ENCODE data around the gene PHYHD1.

The PHYHD1 gene

DNA sequence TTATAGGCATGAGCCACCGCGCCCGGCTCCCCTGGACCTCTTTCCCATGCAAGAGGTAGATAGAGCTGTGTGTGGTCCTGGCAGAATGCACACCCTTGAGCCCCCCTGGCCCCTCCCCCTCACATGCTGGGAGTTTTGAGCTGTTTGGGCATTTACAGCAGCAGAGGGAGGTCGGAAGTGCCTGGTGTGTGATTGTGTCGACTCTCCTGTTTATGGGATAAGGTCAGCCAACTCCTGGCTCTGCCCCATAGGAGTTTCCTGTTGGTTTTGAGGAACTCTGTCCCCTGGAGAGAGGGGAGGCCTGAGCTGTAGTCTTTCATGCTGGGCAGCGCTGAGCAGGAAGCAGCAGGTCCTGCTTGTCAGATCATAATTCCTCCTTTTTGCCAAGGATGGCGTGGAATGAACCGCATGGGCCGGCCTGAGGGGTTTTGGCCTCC is 32.9 kb upstream of the PHYHD1 start:
- Histone ChIP-seq H3K4me1 (ENCODE audit: control insufficient read depth, insufficient read depth, low read length) (peaks cover 62% of the 10 kb centered on the region), H3K36me3 (ENCODE audit: control insufficient read depth in 2 of 2, insufficient read depth in 2 of 2, low read length in 2 of 2) (peaks cover 21 to 22% of the 10 kb centered on the region in 2 donors), H3K4me3 (ENCODE audit: low read length in 2 of 2) (no peak overlapping the region), H3K27ac (ENCODE audit: low read length) (no peak overlapping the region), H3K9ac (ENCODE audit: low read length in 2 of 2) (peak overlapping the region in 1 of 2 donors; percentile 5), H3K27me3 (ENCODE audit: control insufficient read depth in 1 of 2, insufficient read depth in 2 of 2, low read length in 2 of 2) (no peaks in the 10 kb centered on the region), H3K9me3 (ENCODE audit: control insufficient read depth in 2 of 2, low read length in 2 of 2) (no peaks in the 10 kb centered on the region)

DNA sequence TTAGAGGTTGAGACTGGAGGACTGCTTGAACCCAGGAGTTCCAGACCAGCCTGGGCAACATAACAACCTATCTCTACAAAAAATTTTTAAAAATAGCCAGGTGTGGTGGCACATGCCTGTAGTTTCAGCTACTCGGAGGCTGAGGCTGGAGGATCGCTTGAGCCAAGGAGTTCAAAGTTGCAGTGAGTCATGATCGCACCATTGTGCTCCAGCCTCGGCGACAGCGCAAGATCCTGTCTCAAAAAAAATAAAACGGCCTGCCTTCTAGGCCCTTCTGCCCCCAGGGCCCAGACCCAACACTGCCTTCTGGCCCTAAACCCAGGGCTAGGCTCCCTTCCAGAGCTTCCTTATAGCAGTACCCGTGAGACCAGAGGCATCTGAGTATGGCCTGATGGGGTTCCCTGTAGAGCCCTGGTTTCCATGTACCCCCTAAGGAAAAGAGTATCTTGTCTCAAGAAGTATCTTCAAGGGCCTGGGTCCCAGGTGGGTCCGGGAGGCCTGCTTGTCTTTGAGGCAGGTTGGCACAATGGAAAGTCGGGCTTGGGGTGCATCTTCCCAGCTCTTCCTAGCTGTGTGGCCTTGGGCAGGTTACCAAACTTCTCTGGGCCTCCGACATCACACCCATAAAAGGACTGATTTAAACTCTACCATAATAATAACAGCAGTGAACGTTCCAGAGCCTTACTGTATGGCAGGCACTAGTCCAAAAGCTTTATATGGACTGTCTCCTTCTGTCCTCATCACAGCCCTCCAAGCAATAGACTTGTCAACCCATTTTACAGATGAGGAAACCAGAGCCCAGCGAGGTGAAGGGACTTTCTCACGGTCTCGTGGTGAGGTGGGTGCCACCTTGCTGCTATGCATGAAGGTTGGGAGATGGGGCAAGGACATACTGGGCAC is 29.2 kb upstream of the PHYHD1 start:
- Histone ChIP-seq H3K9ac (ENCODE audit: low read length in 2 of 2) (peak overlapping the region in 1 of 2 donors; percentile 47), H3K4me1 (ENCODE audit: control insufficient read depth, insufficient read depth, low read length) (peaks cover 36% of the 10 kb centered on the region), H3K9me3 (ENCODE audit: control insufficient read depth in 2 of 2, low read length in 2 of 2) (no peaks in the 10 kb centered on the region), H3K36me3 (ENCODE audit: control insufficient read depth in 2 of 2, insufficient read depth in 2 of 2, low read length in 2 of 2) (peaks cover 15 to 20% of the 10 kb centered on the region in 2 donors), H3K27ac (ENCODE audit: low read length) (peak overlapping the region; percentile 75), H3K27me3 (ENCODE audit: control insufficient read depth in 1 of 2, insufficient read depth in 2 of 2, low read length in 2 of 2) (no peaks in the 10 kb centered on the region), H3K4me3 (ENCODE audit: low read length in 2 of 2) (peak overlapping the region in 1 of 2 donors; percentile 59)

DNA sequence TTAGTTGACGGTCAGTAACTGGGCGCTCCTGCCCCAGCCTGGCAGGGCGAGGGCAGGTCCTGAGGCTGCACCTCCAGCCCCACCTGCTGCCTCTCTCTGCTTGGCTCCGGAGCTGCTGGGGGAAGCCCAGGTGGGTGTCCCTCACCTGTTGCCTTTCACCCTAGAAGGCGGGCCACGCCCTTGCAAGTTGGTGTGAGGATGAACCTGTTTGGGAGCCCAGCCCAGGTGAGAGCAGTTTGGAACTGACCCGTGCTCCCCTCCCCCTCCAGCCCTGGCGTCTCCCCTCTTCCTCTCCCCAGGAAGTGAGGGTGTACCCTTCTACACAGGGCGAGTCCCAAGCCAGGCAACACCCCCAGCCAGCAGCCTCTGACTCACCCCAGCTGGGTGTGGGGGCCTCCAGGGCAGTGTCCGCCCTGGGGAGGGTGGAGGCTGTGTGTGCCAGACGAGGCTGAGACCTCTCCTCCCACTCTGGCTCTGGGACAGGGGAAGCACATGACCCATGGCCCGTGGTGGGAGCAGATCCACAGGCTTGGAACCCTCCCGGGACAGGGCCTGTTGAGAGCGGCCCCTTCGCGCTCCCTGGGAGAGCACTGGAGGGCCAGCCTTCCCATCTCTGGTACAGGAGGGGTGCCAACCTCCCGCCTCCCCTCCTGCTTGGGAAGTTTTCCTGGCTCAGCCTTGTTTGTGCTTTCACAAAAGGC is 28.4 kb upstream of the PHYHD1 start:
- H3K9me3 ChIP-seq (ENCODE audit: control insufficient read depth in 2 of 2, low read length in 2 of 2) = no peaks in the 10 kb centered on the region
- peak overlapping the region; percentile 29 to 59 for H3K4me3 ChIP-seq (ENCODE audit: low read length in 2 of 2)
- peak overlapping the region; percentile 37 to 58 for H3K9ac ChIP-seq (ENCODE audit: low read length in 2 of 2)
- no peaks in the 10 kb centered on the region for H3K27me3 ChIP-seq (ENCODE audit: control insufficient read depth in 1 of 2, insufficient read depth in 2 of 2, low read length in 2 of 2)
- H3K36me3 ChIP-seq (ENCODE audit: control insufficient read depth in 2 of 2, insufficient read depth in 2 of 2, low read length in 2 of 2) = peaks cover 15 to 17% of the 10 kb centered on the region in 2 donors
- H3K27ac ChIP-seq (ENCODE audit: low read length) = peak overlapping the region; percentile 75
- H3K4me1 ChIP-seq (ENCODE audit: control insufficient read depth, insufficient read depth, low read length) = peaks cover 36% of the 10 kb centered on the region

DNA sequence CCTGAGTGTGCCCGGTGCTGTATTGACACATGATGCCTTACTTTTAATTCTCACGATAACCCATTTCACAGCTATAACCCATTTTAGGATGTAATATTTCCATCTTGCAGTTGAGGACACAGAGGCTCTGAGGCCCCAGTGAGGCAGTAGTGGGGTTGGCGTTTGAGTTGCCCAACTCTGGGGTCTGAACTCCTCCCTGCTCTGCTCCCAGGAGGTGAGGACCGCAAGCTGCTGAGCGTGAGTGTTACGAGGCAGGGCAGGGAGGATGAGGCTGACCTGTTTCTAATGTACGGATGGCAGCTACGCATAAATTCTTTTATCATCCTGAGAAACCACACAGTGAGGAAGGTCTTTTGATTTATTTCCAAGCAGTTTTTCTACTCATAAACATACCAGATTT is 27.4 kb upstream of the PHYHD1 start:
- H3K27ac ChIP-seq (ENCODE audit: low read length) = peak overlapping the region; percentile 75
- peak overlapping the region in 1 of 2 donors; percentile 37 for H3K9ac ChIP-seq (ENCODE audit: low read length in 2 of 2)
- no peaks in the 10 kb centered on the region for H3K27me3 ChIP-seq (ENCODE audit: control insufficient read depth in 1 of 2, insufficient read depth in 2 of 2, low read length in 2 of 2)
- H3K4me3 ChIP-seq (ENCODE audit: low read length in 2 of 2) = peak overlapping the region in 1 of 2 donors; percentile 59
- H3K36me3 ChIP-seq (ENCODE audit: control insufficient read depth in 2 of 2, insufficient read depth in 2 of 2, low read length in 2 of 2) = peaks cover 15 to 17% of the 10 kb centered on the region in 2 donors
- H3K4me1 ChIP-seq (ENCODE audit: control insufficient read depth, insufficient read depth, low read length) = peaks cover 29% of the 10 kb centered on the region
- no peaks in the 10 kb centered on the region for H3K9me3 ChIP-seq (ENCODE audit: control insufficient read depth in 2 of 2, low read length in 2 of 2)

DNA sequence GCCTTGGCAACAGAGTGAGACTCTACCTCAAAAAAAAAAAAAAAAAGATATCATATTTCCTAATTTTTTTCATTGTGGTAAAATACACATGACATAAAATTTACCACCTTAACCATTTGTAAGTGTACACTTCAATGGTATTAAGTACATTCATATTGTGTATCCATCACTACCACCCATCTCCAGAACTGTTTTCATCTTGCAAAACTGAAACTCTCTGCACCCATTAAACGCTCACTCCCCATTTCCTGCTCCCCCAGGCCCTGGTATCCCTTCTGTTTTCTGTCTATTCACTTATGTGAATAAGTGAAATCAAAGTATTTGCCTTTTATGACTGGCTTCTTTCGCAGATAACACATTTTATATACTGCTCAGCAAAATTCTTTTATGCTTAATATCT is 26.0 kb upstream of the PHYHD1 start:
- no peaks in the 10 kb centered on the region for H3K9me3 ChIP-seq (ENCODE audit: control insufficient read depth in 2 of 2, low read length in 2 of 2)
- H3K4me1 ChIP-seq (ENCODE audit: control insufficient read depth, insufficient read depth, low read length) = peaks cover 24% of the 10 kb centered on the region
- H3K36me3 ChIP-seq (ENCODE audit: control insufficient read depth in 2 of 2, insufficient read depth in 2 of 2, low read length in 2 of 2) = peaks cover 15 to 18% of the 10 kb centered on the region in 2 donors
- no peak overlapping the region for H3K9ac ChIP-seq (ENCODE audit: low read length in 2 of 2)
- no peak overlapping the region for H3K4me3 ChIP-seq (ENCODE audit: low read length in 2 of 2)
- no peak overlapping the region for H3K27ac ChIP-seq (ENCODE audit: low read length)
- no peaks in the 10 kb centered on the region for H3K27me3 ChIP-seq (ENCODE audit: control insufficient read depth in 1 of 2, insufficient read depth in 2 of 2, low read length in 2 of 2)

DNA sequence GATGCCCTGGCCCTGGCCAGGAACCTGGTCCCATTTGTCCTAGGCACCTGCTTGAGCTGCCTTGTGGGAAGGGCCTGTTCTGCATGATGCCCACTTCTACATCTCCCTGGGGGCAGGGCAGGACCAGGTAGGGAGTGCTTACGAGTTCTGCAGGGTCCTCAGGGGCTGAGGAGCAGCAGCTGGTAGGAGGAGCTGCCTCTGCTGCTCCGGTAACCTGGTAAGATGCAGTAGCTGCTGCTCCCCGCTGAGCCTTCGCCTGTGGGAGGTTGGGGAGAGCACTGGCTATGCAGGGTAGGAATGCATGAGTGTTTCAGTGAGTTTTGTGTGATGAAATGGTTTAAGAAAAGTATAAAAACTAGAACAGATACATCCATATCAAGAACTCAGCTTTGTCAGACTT is 25.2 kb upstream of the PHYHD1 start:
- no peaks in the 10 kb centered on the region for H3K27me3 ChIP-seq (ENCODE audit: control insufficient read depth in 1 of 2, insufficient read depth in 2 of 2, low read length in 2 of 2)
- H3K36me3 ChIP-seq (ENCODE audit: control insufficient read depth in 2 of 2, insufficient read depth in 2 of 2, low read length in 2 of 2) = peaks cover 13 to 18% of the 10 kb centered on the region in 2 donors
- no peaks in the 10 kb centered on the region for H3K9me3 ChIP-seq (ENCODE audit: control insufficient read depth in 2 of 2, low read length in 2 of 2)
- no peak overlapping the region for H3K27ac ChIP-seq (ENCODE audit: low read length)
- H3K4me1 ChIP-seq (ENCODE audit: control insufficient read depth, insufficient read depth, low read length) = peaks cover 24% of the 10 kb centered on the region
- H3K9ac ChIP-seq (ENCODE audit: low read length in 2 of 2) = no peak overlapping the region
- no peak overlapping the region for H3K4me3 ChIP-seq (ENCODE audit: low read length in 2 of 2)

DNA sequence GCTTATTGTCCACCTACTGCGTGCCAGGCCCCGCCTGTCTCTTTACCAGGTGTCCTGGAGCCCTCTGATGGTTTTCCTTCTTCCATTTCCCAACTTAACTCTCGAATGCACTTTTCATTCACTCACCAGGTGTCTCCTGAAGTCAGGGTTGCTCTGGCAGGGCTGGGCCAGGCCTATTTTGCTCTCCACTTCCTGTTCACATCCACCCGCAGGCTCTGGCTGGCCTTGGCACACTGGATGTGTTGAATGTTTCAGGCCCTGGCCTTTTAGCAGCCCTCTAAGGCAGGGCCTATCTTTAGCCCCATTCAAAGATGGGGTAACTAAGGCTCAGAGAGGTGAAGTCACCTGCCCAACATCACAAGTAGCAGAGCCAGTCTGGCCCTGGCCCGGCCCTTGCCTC is 22.4 kb upstream of the PHYHD1 start:
- Histone ChIP-seq H3K9me3 (ENCODE audit: control insufficient read depth in 2 of 2, low read length in 2 of 2) (no peaks in the 10 kb centered on the region), H3K36me3 (ENCODE audit: control insufficient read depth in 2 of 2, insufficient read depth in 2 of 2, low read length in 2 of 2) (peaks cover 10 to 14% of the 10 kb centered on the region in 2 donors), H3K4me3 (ENCODE audit: low read length in 2 of 2) (no peak overlapping the region), H3K4me1 (ENCODE audit: control insufficient read depth, insufficient read depth, low read length) (peaks cover 6% of the 10 kb centered on the region), H3K9ac (ENCODE audit: low read length in 2 of 2) (no peak overlapping the region), H3K27ac (ENCODE audit: low read length) (no peak overlapping the region), H3K27me3 (ENCODE audit: control insufficient read depth in 1 of 2, insufficient read depth in 2 of 2, low read length in 2 of 2) (no peaks in the 10 kb centered on the region)

DNA sequence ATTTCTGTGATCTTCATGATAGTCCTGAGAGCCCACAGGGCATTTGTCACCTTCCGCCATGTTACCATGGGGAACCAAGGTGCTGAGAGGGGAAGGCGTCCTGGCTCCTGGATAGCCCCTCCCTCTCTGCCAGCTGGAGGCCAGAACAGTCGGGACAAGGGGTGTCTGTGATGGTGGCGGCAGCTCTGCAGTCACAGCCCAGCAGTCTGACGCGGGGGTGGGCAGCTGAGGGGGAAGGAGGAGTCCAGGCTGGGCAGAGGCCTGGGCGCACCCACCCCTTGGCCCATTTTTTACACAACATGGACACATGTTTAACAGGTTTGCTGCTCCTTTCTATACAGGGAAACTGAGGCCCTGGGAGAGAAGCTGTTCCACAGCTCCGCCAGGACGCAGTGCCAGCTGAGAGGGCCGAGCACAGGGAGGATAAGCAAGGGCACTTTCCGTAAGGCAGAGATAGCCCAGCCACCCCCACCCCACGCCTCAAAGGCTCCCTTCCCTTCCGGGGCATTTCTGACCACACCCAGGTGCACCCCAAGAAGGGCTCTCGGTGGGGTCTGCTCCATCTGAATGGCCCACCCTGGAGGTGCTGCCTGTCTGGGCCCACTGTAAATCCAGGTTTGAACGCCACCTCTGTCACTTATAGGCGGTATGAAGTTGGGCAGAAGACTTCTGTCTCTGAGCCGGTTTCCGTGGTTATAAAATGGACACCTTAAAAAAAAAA is 21.8 kb upstream of the PHYHD1 start:
- Histone ChIP-seq H3K4me1 (ENCODE audit: control insufficient read depth, insufficient read depth, low read length) (peaks cover 5% of the 10 kb centered on the region), H3K36me3 (ENCODE audit: control insufficient read depth in 2 of 2, insufficient read depth in 2 of 2, low read length in 2 of 2) (peaks cover 10 to 14% of the 10 kb centered on the region in 2 donors), H3K9me3 (ENCODE audit: control insufficient read depth in 2 of 2, low read length in 2 of 2) (no peaks in the 10 kb centered on the region), H3K4me3 (ENCODE audit: low read length in 2 of 2) (no peak overlapping the region), H3K27ac (ENCODE audit: low read length) (no peak overlapping the region), H3K9ac (ENCODE audit: low read length in 2 of 2) (no peak overlapping the region), H3K27me3 (ENCODE audit: control insufficient read depth in 1 of 2, insufficient read depth in 2 of 2, low read length in 2 of 2) (no peaks in the 10 kb centered on the region)

DNA sequence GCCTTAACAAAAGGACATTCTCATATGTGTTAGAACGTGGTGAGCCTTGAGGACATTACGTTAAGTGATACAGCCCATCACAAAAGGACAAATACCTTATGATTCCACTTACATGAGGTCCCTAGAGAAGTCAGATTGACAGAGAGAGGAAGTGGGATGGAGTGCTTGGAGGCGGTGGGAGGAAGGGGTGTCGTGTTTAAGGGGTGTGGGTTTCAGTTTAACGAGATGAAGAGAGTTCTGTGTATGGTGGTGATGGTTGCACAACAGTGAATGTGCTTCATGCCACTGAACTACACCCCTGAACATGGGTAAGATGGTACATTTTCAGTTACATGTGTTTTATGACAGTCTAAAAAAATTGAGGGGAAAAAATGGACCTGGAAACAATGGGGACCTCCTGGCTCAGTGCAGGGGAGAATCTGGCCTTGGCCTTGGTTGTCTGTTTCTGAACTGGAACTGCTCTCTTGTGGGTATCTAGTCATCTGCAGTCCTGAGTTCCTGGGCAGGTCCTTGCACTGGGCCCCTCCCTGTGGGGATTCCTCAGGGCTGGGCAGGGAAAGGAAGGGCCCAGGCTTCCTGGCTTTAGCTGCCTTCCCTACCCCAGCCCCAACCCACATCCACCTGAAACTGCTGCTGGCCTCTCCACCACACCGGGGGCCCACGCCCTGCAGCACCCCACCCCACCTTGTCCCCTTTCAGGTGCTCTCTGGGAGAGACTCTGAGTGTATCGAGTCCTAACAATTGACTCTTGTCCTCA is 21.0 kb upstream of the PHYHD1 start:
- no peak overlapping the region for H3K4me3 ChIP-seq (ENCODE audit: low read length in 2 of 2)
- H3K9ac ChIP-seq (ENCODE audit: low read length in 2 of 2) = no peak overlapping the region
- peaks cover 5% of the 10 kb centered on the region for H3K4me1 ChIP-seq (ENCODE audit: control insufficient read depth, insufficient read depth, low read length)
- H3K36me3 ChIP-seq (ENCODE audit: control insufficient read depth in 2 of 2, insufficient read depth in 2 of 2, low read length in 2 of 2) = peaks cover 10 to 14% of the 10 kb centered on the region in 2 donors
- no peak overlapping the region for H3K27ac ChIP-seq (ENCODE audit: low read length)
- H3K9me3 ChIP-seq (ENCODE audit: control insufficient read depth in 2 of 2, low read length in 2 of 2) = no peaks in the 10 kb centered on the region
- no peaks in the 10 kb centered on the region for H3K27me3 ChIP-seq (ENCODE audit: control insufficient read depth in 1 of 2, insufficient read depth in 2 of 2, low read length in 2 of 2)

DNA sequence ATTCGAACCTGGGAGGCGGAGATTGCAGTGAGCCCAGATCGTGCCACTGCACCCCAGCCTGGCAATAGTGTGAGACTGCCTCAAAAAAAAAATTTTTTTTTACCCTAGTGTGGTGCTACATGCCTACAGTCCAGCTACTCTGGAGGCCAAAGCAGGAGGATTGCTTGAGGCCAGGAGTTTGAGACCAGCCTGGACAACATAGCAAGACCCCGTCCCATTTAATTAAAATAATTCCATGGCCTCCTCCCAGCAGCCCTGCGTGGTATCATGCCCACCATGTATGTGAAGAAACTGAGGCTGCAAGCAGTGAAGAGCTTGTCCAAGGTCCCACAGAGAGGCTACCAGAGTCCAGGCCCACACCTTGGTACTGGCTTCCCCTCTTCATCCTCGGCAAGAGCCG is 19.4 kb upstream of the PHYHD1 start:
- peaks cover 5 to 9% of the 10 kb centered on the region in 2 donors for H3K36me3 ChIP-seq (ENCODE audit: control insufficient read depth in 2 of 2, insufficient read depth in 2 of 2, low read length in 2 of 2)
- no peak overlapping the region for H3K27ac ChIP-seq (ENCODE audit: low read length)

More for the DNA sequence above, 19.4 kb upstream of the PHYHD1 start:
- H3K4me1 ChIP-seq (ENCODE audit: control insufficient read depth, insufficient read depth, low read length) = peaks cover 5% of the 10 kb centered on the region
- H3K9me3 ChIP-seq (ENCODE audit: control insufficient read depth in 2 of 2, low read length in 2 of 2) = no peaks in the 10 kb centered on the region
- no peak overlapping the region for H3K4me3 ChIP-seq (ENCODE audit: low read length in 2 of 2)
- no peak overlapping the region for H3K9ac ChIP-seq (ENCODE audit: low read length in 2 of 2)
- H3K27me3 ChIP-seq (ENCODE audit: control insufficient read depth in 1 of 2, insufficient read depth in 2 of 2, low read length in 2 of 2) = no peaks in the 10 kb centered on the region

Measured in stomach smooth muscle (tissue), 2 donors.